Measurements from ENCODE around the gene C5orf24.
A peak's percentile ranks its signal among the peaks of the same experiment; 100 is the strongest.

GRCh38 chr5:134904610-134905245 is 59.0 kb downstream of the C5orf24 start, which contains the start of gene PCBD2:
- peak; percentile 81 for TF ChIP-seq CTCF (IDR thresholded peaks at IDR 0.05; ENCODE audit: low read depth, low read length, poor library complexity, severe bottlenecking)
- TF ChIP-seq EZH2phosphoT487 (IDR thresholded peaks at IDR 0.05; ENCODE audit: borderline replicate concordance, low read length), result no peak

Measured in DOHH2 (cell line).